ENCODE results near the gene CCDC141. TPM values are rescaled to one million over a fixed set of nuclear protein-coding genes. Genes with fewer than 3 reads are reported as not detected.

The CCDC141 gene
- total RNA-seq, 1 donor from 2014 or later, result not detected

GRCh38 chr2:178891265-178891958, 158.5 kb downstream of the CCDC141 start:
- no peak for DNase-seq (ENCODE audit: low read depth)
- H3K36me3 ChIP-seq (ENCODE audit: control insufficient read depth, insufficient read depth, low read length), result no peaks in the 10 kb centered on the region
- peak; percentile 93 for TF ChIP-seq CTCF (IDR thresholded peaks at IDR 0.05; ENCODE audit: insufficient read depth, low read length, poor library complexity, severe bottlenecking)
- no peak overlapping the region for H3K4me3 ChIP-seq (ENCODE audit: low read depth, low read length)
- no peaks in the 10 kb centered on the region for H3K27me3 ChIP-seq (ENCODE audit: control insufficient read depth, insufficient read depth, low read length)

- no peak for TF ChIP-seq CTCF (IDR thresholded peaks at IDR 0.05; ENCODE audit: insufficient read depth, low read length, poor library complexity, severe bottlenecking)
- Histone ChIP-seq H3K27me3 (ENCODE audit: control insufficient read depth, insufficient read depth, low read length) (no peaks in the 10 kb centered on the region), H3K4me3 (ENCODE audit: low read depth, low read length) (no peak overlapping the region), H3K36me3 (ENCODE audit: control insufficient read depth, insufficient read depth, low read length) (no peaks in the 10 kb centered on the region)
- DNase-seq (ENCODE audit: low read depth), result no peak
Measured at GRCh38 chr2:178886006-178886405, 163.9 kb downstream of the CCDC141 start.

- Histone ChIP-seq H3K4me3 (ENCODE audit: low read depth, low read length) (no peak overlapping the region), H3K36me3 (ENCODE audit: control insufficient read depth, insufficient read depth, low read length) (no peaks in the 10 kb centered on the region), H3K27me3 (ENCODE audit: control insufficient read depth, insufficient read depth, low read length) (no peaks in the 10 kb centered on the region)
- DNase-seq (ENCODE audit: low read depth), result no peak
- TF ChIP-seq CTCF (IDR thresholded peaks at IDR 0.05; ENCODE audit: insufficient read depth, low read length, poor library complexity, severe bottlenecking), result no peak
Measured at GRCh38 chr2:178884440-178884839, 165.5 kb downstream of the CCDC141 start.

GRCh38 chr2:178882666-178883440, 167.1 kb downstream of the CCDC141 start:
- no peak for DNase-seq (ENCODE audit: low read depth)
- no peak for TF ChIP-seq CTCF (IDR thresholded peaks at IDR 0.05; ENCODE audit: insufficient read depth, low read length, poor library complexity, severe bottlenecking)
- no peaks in the 10 kb centered on the region for H3K36me3 ChIP-seq (ENCODE audit: control insufficient read depth, insufficient read depth, low read length)

GRCh38 chr2:178881075-178881474, 168.9 kb downstream of the CCDC141 start:
- TF ChIP-seq CTCF (IDR thresholded peaks at IDR 0.05; ENCODE audit: insufficient read depth, low read length, poor library complexity, severe bottlenecking), result no peak

More at GRCh38 chr2:178882666-178883440, 167.1 kb downstream of the CCDC141 start:
- H3K27me3 ChIP-seq (ENCODE audit: control insufficient read depth, insufficient read depth, low read length), result no peaks in the 10 kb centered on the region
- no peak overlapping the region for H3K4me3 ChIP-seq (ENCODE audit: low read depth, low read length)

More at GRCh38 chr2:178881075-178881474, 168.9 kb downstream of the CCDC141 start:
- no peak overlapping the region for H3K4me3 ChIP-seq (ENCODE audit: low read depth, low read length)
- DNase-seq (ENCODE audit: low read depth), result no peak
- H3K36me3 ChIP-seq (ENCODE audit: control insufficient read depth, insufficient read depth, low read length), result no peaks in the 10 kb centered on the region
- no peaks in the 10 kb centered on the region for H3K27me3 ChIP-seq (ENCODE audit: control insufficient read depth, insufficient read depth, low read length)

Measured in kidney epithelial cell (primary cell).